Kidney (tissue), 14 donors: Measurements from ENCODE around the gene OSTC. TPM values are rescaled to one million over a fixed set of nuclear protein-coding genes. Genes with fewer than 3 reads are reported as not detected.

Experiments
- DNase-seq, 5 donors: peaks; one replicate each; pipeline ENCODE4 v3.0.0-alpha.2; 2013 to 2020
- FAIRE-seq: peaks from 2 replicates; lab custom pipeline; 2012; peaks lifted over from hg19 to GRCh38; lab: Jason Lieb, UNC
- H3K27ac ChIP-seq, 2 donors: one replicate each; pipeline ENCODE4 v1.7.0; 2013; ENCODE audit warnings: low read depth in 2 of 2, low read length in 2 of 2, inconsistent platforms in 1 of 2
- H3K27me3 ChIP-seq: one replicate; pipeline ENCODE4 v1.7.1; 2013; ENCODE audit warnings: low read length, inconsistent platforms; ENCODE audit not compliant: control insufficient read depth, insufficient read depth
- H3K36me3 ChIP-seq, 3 donors: one replicate each; pipeline versions ENCODE4 v1.7.0 to v1.7.1; 2013; ENCODE audit warnings: low read length in 3 of 3, control low read depth in 1 of 3, inconsistent platforms in 1 of 3; ENCODE audit not compliant: insufficient read depth in 3 of 3, control insufficient read depth in 2 of 3
- H3K4me1 ChIP-seq, 3 donors: one replicate each; pipeline versions ENCODE4 v1.7.0 to v1.7.1; 2013; ENCODE audit warnings: low read length in 3 of 3, inconsistent platforms in 1 of 3, low read depth in 1 of 3; ENCODE audit not compliant: control insufficient read depth in 2 of 3, insufficient read depth in 2 of 3
- H3K4me3 ChIP-seq, 3 donors: one replicate each; pipeline versions ENCODE4 v1.7.0 to v1.8.1; 2013; ENCODE audit warnings: low read length in 3 of 3, control low read depth in 1 of 3, inconsistent platforms in 1 of 3
- H3K9ac ChIP-seq, 3 donors: one replicate each; pipeline versions ENCODE4 v1.7.0 to v1.7.1; 2013; ENCODE audit warnings: low read length in 3 of 3, control low read depth in 1 of 3, inconsistent platforms in 1 of 3
- H3K9me3 ChIP-seq, 3 donors: one replicate each; pipeline versions ENCODE4 v1.7.0 to v1.7.1; 2013; ENCODE audit warnings: low read length in 3 of 3, control low read depth in 1 of 3, inconsistent platforms in 1 of 3; ENCODE audit not compliant: control insufficient read depth in 2 of 3, insufficient read depth in 1 of 3
- intact Hi-C: fragments of 100-400 bp; cut with DNase I; formaldehyde crosslinking; loops from one replicate; pipeline ENCODE4 v1.11.1; 2022
- polyA plus RNA-seq: library from polyadenylated mRNA; stranded (reverse); fragments of 350-450 nt; fragmentation: Illumina TruSeq; extraction: RNeasy Lipid Tissue Mini Kit (QIAGEN cat#74804); gene quantifications from one replicate; pipeline ENCODE4 v1.2.3, GENCODE V29; 2014; ENCODE audit warnings: low read depth, low replicate concordance; ENCODE audit not compliant: insufficient read depth
- total RNA-seq: library from RNA; stranded (reverse); fragmentation: NEBNext Ultra II Directional; extraction: Animal tissue kit (Norgen Biotek cat#: 25700); gene quantifications from one replicate; pipeline ENCODE4 v1.2.1, GENCODE V29; 2021
- TF ChIP-seq, protein P1 (sequence below): IDR thresholded peaks from 3 replicates; pipeline ENCODE4 v1.5.1; 2012; ENCODE audit warnings: mild to moderate bottlenecking, moderate library complexity, borderline replicate concordance; ENCODE audit not compliant: insufficient read depth; ENCODE audit errors: extremely low read depth
- donor health status: control.
- donor health status: control.
- donor health status: control.
- donor health status: control.
- donor health status: control.
- donor health status: DM: yes; HTN: yes; CAD: no.
- donor health status: Normal renal cell carcinoma (clear cell type).

Gene OSTC
- total and polyA plus RNA-seq, 2 donors from 2014 or later, result 71.2 to 111 TPM

DNA sequence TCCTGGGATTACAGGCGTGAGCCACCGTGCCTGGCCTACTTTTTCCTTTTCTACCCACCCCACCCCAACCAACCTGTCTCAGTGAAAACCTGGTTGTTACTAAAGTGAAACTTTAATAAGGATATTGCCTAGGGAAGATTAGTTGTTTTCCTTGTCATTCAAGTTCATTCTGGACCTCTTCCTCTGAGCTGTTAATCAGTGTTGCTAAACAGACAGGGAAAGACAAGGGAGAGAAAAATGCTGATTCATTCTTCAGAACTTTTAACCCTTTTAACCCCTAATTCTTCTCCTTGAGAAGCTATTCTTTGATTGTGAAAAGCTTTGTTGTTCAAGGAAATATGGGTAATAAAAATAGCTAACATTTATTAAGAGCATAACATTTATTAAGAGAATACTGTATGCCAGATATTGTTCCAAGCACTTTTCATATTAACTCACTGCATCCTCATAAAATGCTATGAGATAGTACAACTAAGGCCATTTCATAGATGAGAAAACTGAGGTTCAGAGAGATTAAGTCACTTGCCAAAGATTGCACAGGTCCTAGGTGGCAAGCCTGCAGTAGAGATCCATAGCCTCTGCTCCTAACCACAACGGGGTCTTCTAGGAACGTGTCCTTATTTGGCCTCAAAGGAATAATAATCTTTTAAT lies 34.8 kb downstream of the OSTC start:
- no peaks in the 10 kb centered on the region for H3K9me3 ChIP-seq
- FAIRE-seq (no peak), DNase-seq (no peak)
- no peak overlapping the region for H3K9ac ChIP-seq
- H3K27ac ChIP-seq, result no peak overlapping the region
- no peak overlapping the region for H3K4me3 ChIP-seq
- TF ChIP-seq, protein P1, sequence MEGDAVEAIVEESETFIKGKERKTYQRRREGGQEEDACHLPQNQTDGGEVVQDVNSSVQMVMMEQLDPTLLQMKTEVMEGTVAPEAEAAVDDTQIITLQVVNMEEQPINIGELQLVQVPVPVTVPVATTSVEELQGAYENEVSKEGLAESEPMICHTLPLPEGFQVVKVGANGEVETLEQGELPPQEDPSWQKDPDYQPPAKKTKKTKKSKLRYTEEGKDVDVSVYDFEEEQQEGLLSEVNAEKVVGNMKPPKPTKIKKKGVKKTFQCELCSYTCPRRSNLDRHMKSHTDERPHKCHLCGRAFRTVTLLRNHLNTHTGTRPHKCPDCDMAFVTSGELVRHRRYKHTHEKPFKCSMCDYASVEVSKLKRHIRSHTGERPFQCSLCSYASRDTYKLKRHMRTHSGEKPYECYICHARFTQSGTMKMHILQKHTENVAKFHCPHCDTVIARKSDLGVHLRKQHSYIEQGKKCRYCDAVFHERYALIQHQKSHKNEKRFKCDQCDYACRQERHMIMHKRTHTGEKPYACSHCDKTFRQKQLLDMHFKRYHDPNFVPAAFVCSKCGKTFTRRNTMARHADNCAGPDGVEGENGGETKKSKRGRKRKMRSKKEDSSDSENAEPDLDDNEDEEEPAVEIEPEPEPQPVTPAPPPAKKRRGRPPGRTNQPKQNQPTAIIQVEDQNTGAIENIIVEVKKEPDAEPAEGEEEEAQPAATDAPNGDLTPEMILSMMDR, result no peak
- H3K36me3 ChIP-seq, result no peaks in the 10 kb centered on the region
- H3K4me1 ChIP-seq, result no peaks in the 10 kb centered on the region
- no peaks in the 10 kb centered on the region for H3K27me3 ChIP-seq
- intact Hi-C loops, result no loop called here

DNA sequence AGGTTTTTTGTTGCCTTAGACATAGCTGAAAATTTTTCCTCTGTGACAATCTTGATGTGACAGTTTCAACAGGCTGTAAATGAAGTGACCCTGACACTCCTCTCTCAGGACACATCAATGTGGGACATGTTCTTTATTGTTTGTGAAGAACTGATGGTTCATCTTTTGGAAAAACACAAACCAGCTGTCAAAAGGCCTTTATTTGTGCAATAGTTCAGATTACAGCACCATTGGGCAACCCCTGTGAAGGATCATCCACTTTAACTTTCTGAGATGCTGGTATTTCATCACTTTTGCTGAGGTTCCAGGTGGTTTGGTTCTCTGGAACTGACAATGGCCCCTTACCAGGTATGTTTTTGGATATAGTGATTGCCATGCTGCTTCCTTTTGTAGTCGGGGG lies 40.3 kb downstream of the OSTC start:
- DNase-seq, result no peak
- no peak overlapping the region for H3K9ac ChIP-seq
- no peak for FAIRE-seq
- TF ChIP-seq, protein P1, result no peak
- H3K27me3 ChIP-seq, result no peaks in the 10 kb centered on the region
- intact Hi-C loops, result no loop called here
- no peaks in the 10 kb centered on the region for H3K4me1 ChIP-seq
- no peaks in the 10 kb centered on the region for H3K9me3 ChIP-seq
- H3K36me3 ChIP-seq, result no peaks in the 10 kb centered on the region
- no peak overlapping the region for H3K27ac ChIP-seq
- H3K4me3 ChIP-seq, result no peak overlapping the region

DNA sequence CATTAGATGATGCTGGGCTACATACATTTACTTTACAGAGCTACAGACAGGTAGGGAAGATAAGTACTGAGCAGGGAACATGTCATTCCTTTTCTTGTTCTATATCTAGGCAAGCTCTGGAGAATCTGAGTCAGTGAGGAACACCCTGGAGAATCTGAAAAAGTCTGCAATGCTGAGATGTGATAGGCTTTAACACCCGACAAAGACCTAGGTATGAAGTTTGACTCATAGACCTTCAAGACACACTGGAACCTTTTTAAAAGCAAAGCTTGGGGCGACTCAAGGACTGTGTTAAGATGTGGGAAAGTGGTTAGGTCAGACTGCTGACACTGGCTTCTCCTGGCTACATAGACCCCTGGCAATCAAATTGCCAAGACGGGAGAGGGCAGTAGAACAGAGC lies 42.8 kb downstream of the OSTC start:
- Histone ChIP-seq H3K36me3 (no peaks in the 10 kb centered on the region), H3K4me1 (no peaks in the 10 kb centered on the region), H3K9ac (no peak overlapping the region), H3K4me3 (no peak overlapping the region), H3K27me3 (no peaks in the 10 kb centered on the region), H3K27ac (no peak overlapping the region), H3K9me3 (no peaks in the 10 kb centered on the region)
- intact Hi-C loops, result no loop called here
- TF ChIP-seq, protein P1, result no peak
- FAIRE-seq (no peak), DNase-seq (no peak)

DNA sequence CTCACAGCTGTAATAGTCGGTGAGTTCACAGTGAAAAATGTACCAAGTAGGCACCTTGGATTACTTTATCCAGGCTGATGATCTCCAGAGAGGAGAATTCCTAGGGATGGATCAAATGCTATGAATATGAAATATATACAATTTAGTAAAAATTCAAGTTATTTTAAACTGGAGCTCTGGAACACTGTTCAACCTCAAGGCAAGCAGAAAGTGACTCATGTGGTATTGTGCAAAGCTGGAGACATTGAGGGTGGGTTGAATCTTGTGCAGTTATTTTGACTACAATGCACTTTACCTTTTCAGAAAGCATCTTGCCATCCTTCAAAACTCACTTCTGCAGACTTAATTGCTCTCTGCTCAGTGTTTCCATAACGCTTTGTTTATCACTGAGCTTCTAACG lies 43.4 kb downstream of the OSTC start:
- Histone ChIP-seq H3K9me3 (no peaks in the 10 kb centered on the region), H3K9ac (no peak overlapping the region), H3K27ac (no peak overlapping the region), H3K4me3 (no peak overlapping the region), H3K4me1 (no peaks in the 10 kb centered on the region), H3K27me3 (no peaks in the 10 kb centered on the region), H3K36me3 (no peaks in the 10 kb centered on the region)
- no peak for FAIRE-seq
- TF ChIP-seq, protein P1, result no peak
- no peak for DNase-seq
- intact Hi-C loops, result no loop called here
